HG03575 (cell line): Measurements from ENCODE around the gene MLYCD.

ENCODE experiments used
- ATAC-seq: cut with Tn5 transposase; IDR thresholded peaks from one replicate; pipeline ENCODE4 v1.9.1; 2021; ENCODE audit not compliant: unreplicated experiment, insufficient number of reproducible peaks, low FRiP score; ENCODE audit errors: extremely low read depth

MLYCD gene

DNA sequence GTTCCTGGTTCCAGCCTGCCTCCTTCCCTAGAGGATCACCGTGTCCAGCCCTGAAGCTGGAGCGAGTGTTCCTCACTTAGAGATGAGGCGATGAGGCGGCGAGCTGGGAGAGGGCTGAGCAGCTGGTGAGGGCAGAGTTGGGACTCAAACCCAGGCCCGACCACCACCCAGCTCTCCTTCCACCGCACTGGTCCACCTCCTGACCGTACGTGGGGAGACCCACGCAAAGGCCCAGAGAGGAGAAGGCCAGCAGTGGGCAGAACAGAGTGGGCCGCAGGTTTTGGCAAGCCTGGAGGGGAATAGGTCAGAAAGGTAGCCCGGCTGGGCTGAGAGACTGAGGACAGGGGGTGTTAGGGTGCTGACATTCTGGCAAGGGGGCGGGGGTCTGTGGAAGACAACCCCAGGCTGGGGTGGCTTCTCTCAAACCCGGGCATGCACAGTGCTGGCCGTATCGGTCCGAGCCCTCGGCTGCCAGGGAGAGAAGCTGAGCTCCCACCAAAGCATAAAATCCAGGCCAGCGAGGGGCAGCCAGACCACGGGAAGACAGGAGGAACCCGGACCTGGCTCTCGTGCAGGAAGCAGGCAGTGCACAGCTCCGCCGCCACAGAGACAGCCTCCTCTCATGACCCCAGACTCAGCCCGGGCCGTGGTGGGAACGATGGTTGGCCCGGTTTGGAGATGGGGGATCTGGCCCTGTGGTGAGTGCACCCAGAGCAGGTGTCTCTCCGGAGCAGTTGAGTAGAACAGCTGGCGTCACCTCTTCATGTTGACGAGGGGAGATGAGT is 24.9 kb downstream of the MLYCD start:
- no peak for ATAC-seq

DNA sequence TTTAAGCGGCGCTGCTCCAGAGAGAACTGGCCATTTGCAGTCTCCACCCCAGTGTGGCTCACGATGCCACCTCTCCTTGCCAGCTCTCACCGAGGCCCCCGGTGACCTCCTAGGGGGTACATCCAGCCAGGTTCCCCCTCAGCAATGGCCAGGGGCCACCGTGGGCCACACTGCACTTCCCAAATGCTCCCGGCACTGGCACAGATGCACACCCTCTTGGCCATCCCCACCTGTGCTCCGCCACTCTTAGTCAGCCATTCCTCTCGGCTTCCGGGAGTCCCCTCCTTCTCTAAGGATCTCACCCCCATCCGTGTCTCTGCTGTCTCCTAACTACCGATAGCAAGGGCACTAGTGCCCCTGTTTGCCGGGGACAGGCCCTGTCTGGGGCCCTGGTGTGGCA is 25.8 kb downstream of the MLYCD start:
- no peak for ATAC-seq

- no peak for ATAC-seq
Measured at GRCh38 chr16:83925095-83925905, 26.4 kb downstream of the MLYCD start.

- ATAC-seq = no peak
Measured at GRCh38 chr16:83925957-83926725, 27.2 kb downstream of the MLYCD start.

- ATAC-seq = no peak
Measured at GRCh38 chr16:83926726-83927397, 27.9 kb downstream of the MLYCD start.

DNA sequence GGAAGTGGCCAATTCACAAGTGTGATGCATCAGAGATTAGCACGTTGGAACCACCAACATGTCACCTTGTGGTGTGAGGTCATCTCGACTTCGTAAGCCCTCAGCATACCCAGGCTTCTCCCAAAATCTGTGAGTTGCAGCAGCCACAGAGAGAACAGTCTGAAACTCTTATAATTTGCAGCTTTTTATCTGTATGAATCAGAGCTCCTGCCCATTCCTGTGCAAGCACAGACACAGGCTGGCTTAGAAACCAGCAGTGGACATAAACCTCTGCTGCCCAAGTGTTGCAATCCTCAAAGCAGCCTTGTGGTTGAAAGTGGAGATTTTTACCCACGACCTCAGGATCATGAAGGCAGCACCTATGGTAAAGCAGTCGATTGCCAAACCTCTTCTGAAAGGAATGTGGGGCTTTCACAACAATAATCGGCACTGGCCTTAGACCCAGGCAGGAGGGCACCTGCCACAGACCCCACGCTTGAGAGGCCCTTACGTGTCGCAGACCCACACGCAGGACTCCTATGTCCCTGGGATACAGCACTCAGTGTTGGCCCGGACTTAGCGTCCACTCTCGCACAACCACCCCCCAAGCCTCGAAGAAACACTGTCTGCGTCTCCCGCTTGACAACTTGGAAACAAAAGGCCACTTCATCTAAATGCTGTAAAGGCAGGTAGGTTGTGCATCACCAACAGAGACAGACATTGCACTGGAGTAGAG is 29.6 kb downstream of the MLYCD start:
- ATAC-seq = no peak

DNA sequence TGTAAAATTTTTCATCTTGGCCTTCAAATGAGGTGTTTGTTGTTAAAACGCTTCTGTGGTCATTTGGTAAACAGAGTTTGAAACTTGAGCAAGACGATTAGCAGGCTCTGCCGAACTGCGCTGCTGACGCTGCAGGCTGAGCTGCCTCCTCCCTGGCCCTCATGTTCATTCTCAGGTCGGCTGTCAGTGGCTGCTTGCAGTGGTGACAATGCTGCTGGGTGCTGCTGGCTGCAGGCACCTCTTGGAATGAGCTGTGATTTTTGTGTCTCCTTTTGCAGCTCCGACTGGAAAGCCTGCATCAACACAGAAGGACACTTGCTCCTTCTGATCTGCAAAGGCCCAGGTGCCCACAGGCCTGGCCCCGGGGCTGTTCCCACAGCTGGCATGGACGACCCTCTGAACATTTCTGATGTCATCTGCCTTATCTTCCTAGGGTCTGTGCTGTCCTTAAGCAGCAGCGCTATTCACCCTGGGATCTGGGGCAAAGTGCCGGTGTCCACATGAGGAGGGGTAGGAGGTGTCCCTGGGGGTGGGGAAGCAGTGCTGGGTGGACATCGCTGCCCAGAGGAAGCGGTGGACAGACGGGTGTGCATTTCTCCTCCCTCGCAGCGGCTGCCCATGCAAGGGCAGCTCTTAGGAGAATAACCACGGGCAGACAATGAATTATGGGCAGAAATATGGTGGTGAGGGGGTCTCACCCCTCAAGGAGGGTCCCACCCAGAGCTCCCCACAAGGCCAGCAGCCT is 31.1 kb downstream of the MLYCD start:
- ATAC-seq = no peak

GRCh38 chr16:83930730-83931500 is 32.0 kb downstream of the MLYCD start:
- ATAC-seq = no peak

DNA sequence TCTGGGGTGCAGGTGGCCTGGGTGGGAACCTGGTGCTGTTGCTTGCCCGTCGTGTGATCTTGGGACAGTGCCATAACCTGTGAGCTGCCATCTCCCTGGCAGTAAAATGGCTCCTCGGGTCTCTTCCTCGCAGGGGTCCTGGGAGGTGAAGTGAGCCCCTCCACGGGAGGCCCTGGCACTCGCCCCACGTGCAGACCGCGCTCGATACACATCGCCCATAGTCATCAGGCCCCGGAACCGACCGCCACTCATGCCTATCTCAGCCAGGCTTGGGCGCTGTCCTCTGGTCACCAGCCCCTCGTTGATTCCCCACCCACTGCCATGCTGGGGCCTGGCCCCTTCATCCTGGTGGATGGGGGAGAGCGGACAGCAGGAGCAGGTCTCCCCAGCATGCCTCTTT is 32.6 kb downstream of the MLYCD start:
- no peak for ATAC-seq

GRCh38 chr16:83932304-83932703 is 33.4 kb downstream of the MLYCD start:
- no peak for ATAC-seq

DNA sequence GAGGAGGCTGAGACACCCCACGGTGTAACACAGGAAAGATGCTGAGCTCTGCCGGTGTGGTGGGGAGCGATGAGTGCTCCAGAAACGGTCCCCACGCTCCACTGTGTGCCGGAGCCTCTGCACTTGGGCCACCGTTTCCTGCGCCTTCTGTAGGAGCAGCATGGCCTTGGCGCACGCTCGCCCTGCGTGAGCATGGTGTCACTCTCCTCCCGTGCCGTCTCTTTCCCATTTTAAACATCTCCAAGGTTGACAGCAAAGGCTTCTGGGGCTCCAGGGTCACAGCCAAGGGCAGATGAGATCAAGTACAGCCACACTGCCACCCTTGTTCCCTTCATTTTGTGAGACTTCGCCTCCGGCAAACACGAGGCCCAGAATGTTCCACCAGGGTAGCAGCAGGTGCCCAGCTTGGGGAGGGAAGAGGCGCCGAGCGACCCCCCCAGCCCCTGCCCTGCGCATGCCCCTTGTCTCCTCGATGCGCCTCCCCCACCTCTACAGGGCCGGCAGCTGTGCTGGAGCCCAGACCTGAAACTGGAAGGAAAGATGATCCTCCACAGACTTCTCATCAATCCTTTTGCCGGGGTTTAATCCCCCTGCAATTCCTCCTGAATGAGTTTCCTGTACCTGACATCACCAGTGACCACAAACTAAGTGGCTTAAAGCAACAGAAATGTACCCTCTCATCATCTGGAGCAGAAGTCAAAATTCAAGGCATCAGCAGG is 34.2 kb downstream of the MLYCD start:
- no peak for ATAC-seq

DNA sequence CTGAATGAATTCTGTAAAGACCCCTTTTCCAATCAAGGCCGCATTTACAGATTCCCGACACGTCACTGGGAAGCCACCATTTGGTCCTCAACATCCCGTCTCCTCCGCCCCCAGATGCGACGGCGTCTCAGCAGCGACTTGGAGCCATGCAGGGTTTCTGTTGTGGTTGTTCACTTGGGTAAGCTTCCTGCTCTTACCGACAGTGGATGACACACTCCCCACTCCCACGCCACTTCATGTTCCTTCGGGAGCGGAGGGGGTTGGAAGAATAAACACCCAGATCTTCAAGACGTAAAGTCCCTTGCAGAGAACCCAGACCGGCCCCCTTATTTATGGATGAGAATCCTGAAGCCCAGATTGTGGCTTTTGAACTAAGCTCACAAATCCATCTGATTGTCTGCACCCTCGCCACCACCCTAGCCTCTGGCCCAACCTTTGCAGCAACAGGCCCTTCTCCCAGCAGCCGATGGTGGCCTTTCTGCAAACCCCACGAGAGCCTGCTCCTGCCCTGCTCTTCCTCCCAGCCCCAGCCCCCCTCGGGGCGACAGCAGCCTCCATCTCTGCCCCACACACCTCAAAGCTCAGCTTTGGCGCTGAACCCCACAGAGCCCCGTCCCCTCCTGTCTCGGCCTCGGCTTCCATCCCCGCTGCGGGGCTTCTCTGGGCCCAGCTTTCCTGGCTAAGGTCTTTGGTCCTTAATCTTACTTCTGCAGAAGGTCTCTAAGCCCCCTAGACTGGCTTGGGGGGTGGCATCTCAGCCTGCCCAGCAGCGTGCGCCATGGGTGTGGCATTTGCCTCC is 35.2 kb downstream of the MLYCD start:
- ATAC-seq = no peak

- ATAC-seq = no peak
Measured at GRCh38 chr16:83934684-83934977, 35.7 kb downstream of the MLYCD start.

DNA sequence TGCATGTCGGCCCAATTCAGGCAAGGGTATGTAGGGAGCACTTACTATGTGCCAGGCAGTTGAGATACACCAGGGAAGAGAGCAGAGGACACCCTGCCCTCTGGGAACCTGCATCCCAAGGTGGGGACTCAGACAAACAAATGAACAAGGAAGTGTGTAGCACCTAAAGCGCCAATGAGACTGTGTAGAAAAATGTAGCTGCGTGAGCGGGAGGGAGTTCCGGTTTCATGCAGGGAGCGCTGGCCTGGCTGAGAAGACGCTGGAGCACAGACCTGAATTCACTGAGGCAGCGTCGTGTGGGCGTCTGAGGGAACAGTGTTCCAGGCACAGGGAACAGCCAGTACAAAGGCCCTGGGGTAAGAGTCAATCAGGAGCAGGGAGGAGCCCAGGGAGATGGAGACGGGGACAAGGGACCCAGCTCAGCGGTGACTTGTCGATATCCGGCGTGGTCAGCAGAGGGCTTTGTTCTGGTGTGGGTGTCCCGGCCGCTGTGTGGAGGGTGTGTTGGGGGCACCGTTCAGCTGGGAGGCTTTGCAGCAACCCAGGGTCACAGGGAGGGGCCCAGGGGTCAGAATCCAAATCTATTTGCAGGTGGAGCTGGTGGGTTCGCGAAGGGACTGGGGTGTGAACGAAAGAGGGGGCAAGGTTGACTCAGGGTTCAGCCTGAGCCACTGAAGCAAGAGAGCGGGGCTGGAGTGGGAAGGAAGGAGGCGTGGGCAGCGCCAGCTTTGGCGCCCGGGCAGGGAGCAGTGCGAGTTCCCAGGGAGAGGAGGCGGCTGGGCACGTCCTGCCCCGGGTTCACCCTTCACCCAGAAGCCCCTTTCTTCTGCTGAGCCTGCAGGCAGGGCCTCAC is 36.3 kb downstream of the MLYCD start:
- no peak for ATAC-seq

DNA sequence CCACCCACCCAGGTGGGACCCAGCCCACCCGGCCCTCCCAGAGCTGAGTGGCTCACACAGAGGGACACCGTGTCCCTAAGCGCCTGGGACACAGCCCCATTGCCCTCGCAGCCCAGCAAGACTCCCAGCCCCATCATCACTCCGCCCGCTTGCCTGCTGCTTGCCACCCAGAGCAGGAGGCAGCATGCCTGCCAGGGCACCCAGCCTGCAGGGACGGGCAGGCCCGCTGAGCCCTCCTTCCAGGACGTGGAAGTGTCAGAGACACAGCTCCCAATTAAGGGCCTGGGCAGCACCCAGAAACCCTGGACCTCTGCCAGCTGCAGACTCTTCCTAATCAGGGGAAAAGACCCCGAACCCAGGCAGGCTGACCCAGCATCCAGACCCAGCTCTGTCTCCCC is 36.9 kb downstream of the MLYCD start:
- ATAC-seq = no peak
